ENCODE results near the gene LRRC2.

- TF ChIP-seq CTCF (IDR thresholded peaks at IDR 0.05; ENCODE audit: poor library complexity) (no peak), EZH2 (IDR thresholded peaks at IDR 0.05; ENCODE audit: borderline replicate concordance) (no peak)
These were observed 42.5 kb downstream of the LRRC2 start for GRCh38 chr3:46523556-46523955.
